GM23338 (cell line): ENCODE results near the gene SRGAP3. TPM values are rescaled to one million over a fixed set of nuclear protein-coding genes. Genes with fewer than 3 reads are reported as not detected.

Experiments
- ATAC-seq: fragments of 200-7000 bp; cut with Tn5 transposase; 3 replicates; pipeline ENCODE4 v1.9.1; 2020
- DNase-seq: peaks from one replicate; pipeline ENCODE4 v3.0.0-alpha.2; 2015; ENCODE audit warnings: low spot score
- H2AFZ ChIP-seq: fragments of 200-600 bp; sonication (generic); 2 replicates; pipeline ENCODE4 v1.8.0; 2016; ENCODE audit warnings: antibody characterized with exemption, mild to moderate bottlenecking, moderate library complexity
- H3F3A ChIP-seq: fragments of 200-600 bp; sonication (generic); replicated peaks from 2 replicates; pipeline ENCODE4 v1.8.0; 2017; ENCODE audit warnings: antibody characterized with exemption, mixed run types, low read depth
- H3K27ac ChIP-seq: fragments of 200-600 bp; sonication (generic); 2 replicates; pipeline ENCODE4 v1.6.1; 2016; ENCODE audit warnings: low read depth
- H3K27me3 ChIP-seq: fragments of 200-600 bp; sonication (generic); 2 replicates; pipeline ENCODE4 v1.8.0; 2016; ENCODE audit warnings: mild to moderate bottlenecking, mixed run types, moderate library complexity; ENCODE audit not compliant: insufficient read depth
- H3K36me3 ChIP-seq: fragments of 200-600 bp; sonication (generic); 2 replicates; pipeline ENCODE4 v1.8.0; 2016; ENCODE audit warnings: mild to moderate bottlenecking; ENCODE audit not compliant: insufficient read depth
- H3K4me1 ChIP-seq: fragments of 200-600 bp; sonication (generic); 2 replicates; pipeline ENCODE4 v1.8.0; 2016; ENCODE audit warnings: mild to moderate bottlenecking, moderate library complexity; ENCODE audit not compliant: insufficient read depth
- H3K4me2 ChIP-seq: fragments of 200-600 bp; sonication (generic); 2 replicates; pipeline ENCODE4 v1.7.1; 2017; ENCODE audit warnings: mixed run types
- H3K4me3 ChIP-seq: fragments of 200-600 bp; sonication (generic); 2 replicates; pipeline ENCODE4 v1.6.1; 2016; ENCODE audit warnings: mixed run types
- H3K79me2 ChIP-seq: fragments of 200-600 bp; sonication (generic); replicated peaks from 2 replicates; pipeline ENCODE4 v1.8.0; 2017; ENCODE audit warnings: mild to moderate bottlenecking; ENCODE audit not compliant: insufficient read depth
- H3K9me2 ChIP-seq: fragments of 200-600 bp; sonication (generic); 2 replicates; pipeline ENCODE4 v1.8.0; 2017; ENCODE audit not compliant: insufficient read depth
- H4K20me1 ChIP-seq: fragments of 200-600 bp; sonication (generic); replicated peaks from 2 replicates; pipeline ENCODE4 v1.8.0; 2017; ENCODE audit warnings: mild to moderate bottlenecking; ENCODE audit not compliant: insufficient read depth
- H3K27ac Mint-ChIP-seq: 2 replicates; pipeline ENCODE4 v1.8.0; 2020; ENCODE audit warnings: inconsistent platforms, mild to moderate bottlenecking, moderate library complexity, mixed read lengths
- H3K27me3 Mint-ChIP-seq: 3 replicates; pipeline ENCODE4 v1.8.0; 2022; ENCODE audit warnings: low read depth, mild to moderate bottlenecking, moderate library complexity, mixed read lengths, inconsistent platforms; ENCODE audit not compliant: insufficient read depth, poor library complexity
- H3K36me3 Mint-ChIP-seq: 3 replicates; pipeline ENCODE4 v1.8.0; 2021; ENCODE audit warnings: low read depth, mild to moderate bottlenecking, inconsistent platforms, moderate library complexity, mixed read lengths
- H3K4me1 Mint-ChIP-seq: 3 replicates; pipeline ENCODE4 v1.8.0; 2020; ENCODE audit warnings: mild to moderate bottlenecking, inconsistent platforms, mixed read lengths
- H3K4me3 Mint-ChIP-seq: 3 replicates; pipeline ENCODE4 v1.8.0; 2021; ENCODE audit warnings: moderate library complexity, mild to moderate bottlenecking, inconsistent platforms, mixed read lengths
- H3K9me3 Mint-ChIP-seq: 3 replicates; pipeline ENCODE4 v1.8.0; 2020; ENCODE audit warnings: moderate library complexity, mild to moderate bottlenecking, inconsistent platforms, mixed read lengths
- JUNB ChIP-seq: IDR thresholded peaks from one replicate; pipeline ENCODE4 v1.6.1; 2016; ENCODE audit warnings: antibody characterized with exemption; ENCODE audit not compliant: unreplicated experiment
- NANOG ChIP-seq: IDR thresholded peaks from 2 replicates; pipeline ENCODE4 v1.6.1; 2016; ENCODE audit warnings: antibody characterized with exemption, borderline replicate concordance
- STAT1 ChIP-seq: IDR thresholded peaks from one replicate; pipeline ENCODE4 v1.6.1; 2016; ENCODE audit warnings: antibody characterized with exemption; ENCODE audit not compliant: unreplicated experiment
- ZNF331 ChIP-seq: fragments of 250-450 bp; sonication (Bioruptor Pico); IDR thresholded peaks from 2 replicates; pipeline ENCODE4 v1.5.0; 2020; ENCODE audit warnings: low read depth, mild to moderate bottlenecking, moderate library complexity
- polyA plus RNA-seq: library from polyadenylated mRNA; unstranded; fragments of >200 nt; fragmentation: Nextera tagmentation; extraction: Ambion mirVana; gene quantifications from 2 replicates; pipeline ENCODE4 v1.2.1, GENCODE V29; 2016
- total RNA-seq: library from RNA; depleted of rRNA; stranded (reverse); fragments of >200 nt; shearing (Covaris generic); gene quantifications from 2 replicates; pipeline ENCODE4 v1.2.3, GENCODE V29; 2014
- TF ChIP-seq, protein P1 (sequence below): fragments of 250-450 bp; sonication (Bioruptor Pico); IDR thresholded peaks from 2 replicates; pipeline ENCODE4 v1.5.0; 2020; ENCODE audit warnings: mild to moderate bottlenecking, moderate library complexity
- TF ChIP-seq, protein P2 (sequence below), 2 experiments: fragments of 200-600 bp in 1 of 2; sonication (generic) in 1 of 2; conservative IDR thresholded peaks; 2 replicates each; pipeline versions ENCODE4 v1.5.1 to v1.6.1; 2016 to 2017; ENCODE audit warnings: antibody characterized with exemption in 2 of 2, low read depth in 2 of 2, mild to moderate bottlenecking in 2 of 2, moderate library complexity in 1 of 2

The SRGAP3 gene
- total and polyA plus RNA-seq, 2 experiments from 2014 or later, result 6.4 to 9.4 TPM

DNA sequence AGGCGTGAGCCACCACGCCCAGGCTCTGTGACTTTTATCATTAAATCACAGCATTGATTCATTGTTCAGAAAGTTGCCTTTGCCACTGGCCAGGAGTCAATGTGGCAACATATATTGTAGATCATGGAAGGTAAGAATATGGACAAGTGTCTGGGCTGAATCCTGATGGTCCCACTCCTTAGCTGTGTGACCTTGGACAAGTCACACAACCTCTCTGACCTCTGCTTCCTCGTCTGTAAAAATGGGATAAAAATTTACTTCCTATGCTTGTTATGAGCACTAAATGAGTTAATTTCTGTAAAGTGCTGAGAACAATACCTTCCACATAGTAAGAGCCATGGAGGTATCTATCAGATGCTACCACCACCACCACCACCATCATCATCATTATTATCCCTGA lies 182.7 kb downstream of the SRGAP3 start:
- Histone ChIP-seq H3K4me2 (no peak overlapping the region), H3K27ac (no peak overlapping the region), H3K36me3 (no peaks in the 10 kb centered on the region), H4K20me1 (no peaks in the 10 kb centered on the region), H3K79me2 (no peaks in the 10 kb centered on the region), H3F3A (no peaks in the 10 kb centered on the region), H3K4me1 (no peaks in the 10 kb centered on the region), H3K27me3 (no peaks in the 10 kb centered on the region), H2AFZ (no peak overlapping the region), H3K9me2 (no peaks in the 10 kb centered on the region), H3K4me3 (no peak overlapping the region)
- Mint-ChIP-seq H3K9me3 (peaks cover 16% of the 10 kb centered on the region), H3K4me1 (peaks cover 3% of the 10 kb centered on the region; the same call in 2 of the 3 replicates), H3K4me3 (no peak overlapping the region), H3K27ac (no peak overlapping the region), H3K27me3 (no peaks in the 10 kb centered on the region), H3K36me3 (peaks cover 14% of the 10 kb centered on the region)
- DNase-seq (no peak), ATAC-seq (no peak)
- TF ChIP-seq, protein P1, sequence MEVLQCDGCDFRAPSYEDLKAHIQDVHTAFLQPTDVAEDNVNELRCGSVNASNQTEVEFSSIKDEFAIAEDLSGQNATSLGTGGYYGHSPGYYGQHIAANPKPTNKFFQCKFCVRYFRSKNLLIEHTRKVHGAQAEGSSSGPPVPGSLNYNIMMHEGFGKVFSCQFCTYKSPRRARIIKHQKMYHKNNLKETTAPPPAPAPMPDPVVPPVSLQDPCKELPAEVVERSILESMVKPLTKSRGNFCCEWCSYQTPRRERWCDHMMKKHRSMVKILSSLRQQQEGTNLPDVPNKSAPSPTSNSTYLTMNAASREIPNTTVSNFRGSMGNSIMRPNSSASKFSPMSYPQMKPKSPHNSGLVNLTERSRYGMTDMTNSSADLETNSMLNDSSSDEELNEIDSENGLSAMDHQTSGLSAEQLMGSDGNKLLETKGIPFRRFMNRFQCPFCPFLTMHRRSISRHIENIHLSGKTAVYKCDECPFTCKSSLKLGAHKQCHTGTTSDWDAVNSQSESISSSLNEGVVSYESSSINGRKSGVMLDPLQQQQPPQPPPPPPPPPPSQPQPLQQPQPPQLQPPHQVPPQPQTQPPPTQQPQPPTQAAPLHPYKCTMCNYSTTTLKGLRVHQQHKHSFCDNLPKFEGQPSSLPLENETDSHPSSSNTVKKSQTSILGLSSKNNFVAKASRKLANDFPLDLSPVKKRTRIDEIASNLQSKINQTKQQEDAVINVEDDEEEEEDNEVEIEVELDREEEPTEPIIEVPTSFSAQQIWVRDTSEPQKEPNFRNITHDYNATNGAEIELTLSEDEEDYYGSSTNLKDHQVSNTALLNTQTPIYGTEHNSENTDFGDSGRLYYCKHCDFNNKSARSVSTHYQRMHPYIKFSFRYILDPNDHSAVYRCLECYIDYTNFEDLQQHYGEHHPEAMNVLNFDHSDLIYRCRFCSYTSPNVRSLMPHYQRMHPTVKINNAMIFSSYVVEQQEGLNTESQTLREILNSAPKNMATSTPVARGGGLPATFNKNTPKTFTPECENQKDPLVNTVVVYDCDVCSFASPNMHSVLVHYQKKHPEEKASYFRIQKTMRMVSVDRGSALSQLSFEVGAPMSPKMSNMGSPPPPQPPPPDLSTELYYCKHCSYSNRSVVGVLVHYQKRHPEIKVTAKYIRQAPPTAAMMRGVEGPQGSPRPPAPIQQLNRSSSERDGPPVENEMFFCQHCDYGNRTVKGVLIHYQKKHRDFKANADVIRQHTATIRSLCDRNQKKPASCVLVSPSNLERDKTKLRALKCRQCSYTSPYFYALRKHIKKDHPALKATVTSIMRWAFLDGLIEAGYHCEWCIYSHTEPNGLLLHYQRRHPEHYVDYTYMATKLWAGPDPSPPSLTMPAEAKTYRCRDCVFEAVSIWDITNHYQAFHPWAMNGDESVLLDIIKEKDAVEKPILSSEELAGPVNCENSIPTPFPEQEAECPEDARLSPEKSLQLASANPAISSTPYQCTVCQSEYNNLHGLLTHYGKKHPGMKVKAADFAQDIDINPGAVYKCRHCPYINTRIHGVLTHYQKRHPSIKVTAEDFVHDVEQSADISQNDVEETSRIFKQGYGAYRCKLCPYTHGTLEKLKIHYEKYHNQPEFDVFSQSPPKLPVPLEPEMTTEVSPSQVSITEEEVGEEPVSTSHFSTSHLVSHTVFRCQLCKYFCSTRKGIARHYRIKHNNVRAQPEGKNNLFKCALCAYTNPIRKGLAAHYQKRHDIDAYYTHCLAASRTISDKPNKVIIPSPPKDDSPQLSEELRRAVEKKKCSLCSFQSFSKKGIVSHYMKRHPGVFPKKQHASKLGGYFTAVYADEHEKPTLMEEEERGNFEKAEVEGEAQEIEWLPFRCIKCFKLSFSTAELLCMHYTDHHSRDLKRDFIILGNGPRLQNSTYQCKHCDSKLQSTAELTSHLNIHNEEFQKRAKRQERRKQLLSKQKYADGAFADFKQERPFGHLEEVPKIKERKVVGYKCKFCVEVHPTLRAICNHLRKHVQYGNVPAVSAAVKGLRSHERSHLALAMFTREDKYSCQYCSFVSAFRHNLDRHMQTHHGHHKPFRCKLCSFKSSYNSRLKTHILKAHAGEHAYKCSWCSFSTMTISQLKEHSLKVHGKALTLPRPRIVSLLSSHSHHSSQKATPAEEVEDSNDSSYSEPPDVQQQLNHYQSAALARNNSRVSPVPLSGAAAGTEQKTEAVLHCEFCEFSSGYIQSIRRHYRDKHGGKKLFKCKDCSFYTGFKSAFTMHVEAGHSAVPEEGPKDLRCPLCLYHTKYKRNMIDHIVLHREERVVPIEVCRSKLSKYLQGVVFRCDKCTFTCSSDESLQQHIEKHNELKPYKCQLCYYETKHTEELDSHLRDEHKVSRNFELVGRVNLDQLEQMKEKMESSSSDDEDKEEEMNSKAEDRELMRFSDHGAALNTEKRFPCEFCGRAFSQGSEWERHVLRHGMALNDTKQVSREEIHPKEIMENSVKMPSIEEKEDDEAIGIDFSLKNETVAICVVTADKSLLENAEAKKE (CRISPR knock-in tag), result no peak
- TF ChIP-seq, protein P2, sequence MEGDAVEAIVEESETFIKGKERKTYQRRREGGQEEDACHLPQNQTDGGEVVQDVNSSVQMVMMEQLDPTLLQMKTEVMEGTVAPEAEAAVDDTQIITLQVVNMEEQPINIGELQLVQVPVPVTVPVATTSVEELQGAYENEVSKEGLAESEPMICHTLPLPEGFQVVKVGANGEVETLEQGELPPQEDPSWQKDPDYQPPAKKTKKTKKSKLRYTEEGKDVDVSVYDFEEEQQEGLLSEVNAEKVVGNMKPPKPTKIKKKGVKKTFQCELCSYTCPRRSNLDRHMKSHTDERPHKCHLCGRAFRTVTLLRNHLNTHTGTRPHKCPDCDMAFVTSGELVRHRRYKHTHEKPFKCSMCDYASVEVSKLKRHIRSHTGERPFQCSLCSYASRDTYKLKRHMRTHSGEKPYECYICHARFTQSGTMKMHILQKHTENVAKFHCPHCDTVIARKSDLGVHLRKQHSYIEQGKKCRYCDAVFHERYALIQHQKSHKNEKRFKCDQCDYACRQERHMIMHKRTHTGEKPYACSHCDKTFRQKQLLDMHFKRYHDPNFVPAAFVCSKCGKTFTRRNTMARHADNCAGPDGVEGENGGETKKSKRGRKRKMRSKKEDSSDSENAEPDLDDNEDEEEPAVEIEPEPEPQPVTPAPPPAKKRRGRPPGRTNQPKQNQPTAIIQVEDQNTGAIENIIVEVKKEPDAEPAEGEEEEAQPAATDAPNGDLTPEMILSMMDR (conservative IDR thresholded peaks at IDR 0.05; ENCODE audit: low read depth in 2 of 2), result no peak
- TF ChIP-seq ZNF331 (CRISPR knock-in tag), result no peak

DNA sequence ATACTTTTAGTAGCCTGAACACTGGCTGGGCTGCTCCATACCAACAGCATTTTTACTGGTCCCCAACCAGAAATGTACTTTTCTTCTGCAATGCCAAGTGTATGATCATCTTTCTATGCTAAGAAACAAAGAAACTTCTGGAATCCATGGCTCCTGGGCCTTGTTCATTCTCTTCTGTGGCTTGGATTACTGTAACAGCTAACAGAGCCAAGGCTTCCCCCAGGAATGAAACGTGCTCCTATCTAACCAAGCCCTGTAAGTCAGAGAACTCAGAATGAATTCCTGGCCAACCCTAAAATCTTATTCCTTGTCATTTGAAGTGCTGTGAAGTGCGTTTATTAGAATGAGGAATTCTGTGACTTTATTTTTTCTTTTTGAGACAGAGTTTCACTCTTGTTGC lies 183.3 kb downstream of the SRGAP3 start:
- Histone ChIP-seq H3F3A (no peaks in the 10 kb centered on the region), H3K4me1 (no peaks in the 10 kb centered on the region), H3K27ac (no peak overlapping the region), H3K36me3 (no peaks in the 10 kb centered on the region), H4K20me1 (no peaks in the 10 kb centered on the region), H3K79me2 (no peaks in the 10 kb centered on the region), H3K9me2 (no peaks in the 10 kb centered on the region), H3K27me3 (no peaks in the 10 kb centered on the region), H2AFZ (no peak overlapping the region), H3K4me3 (no peak overlapping the region), H3K4me2 (no peak overlapping the region)
- no peak overlapping the region for H3K4me3 Mint-ChIP-seq
- peaks cover 14% of the 10 kb centered on the region for H3K36me3 Mint-ChIP-seq
- ATAC-seq, result no peak
- H3K27me3 Mint-ChIP-seq, result no peaks in the 10 kb centered on the region
- peaks cover 17% of the 10 kb centered on the region for H3K9me3 Mint-ChIP-seq
- DNase-seq, result no peak
- H3K27ac Mint-ChIP-seq, result no peak overlapping the region
- peaks cover 3% of the 10 kb centered on the region; the same call in 2 of the 3 replicates for H3K4me1 Mint-ChIP-seq
- TF ChIP-seq JUNB (no peak), NANOG (no peak), STAT1 (no peak)
